Neural progenitor cell (in vitro differentiated cells): Measurements from ENCODE around the gene C22orf39. TPM values are rescaled to one million over a fixed set of nuclear protein-coding genes. Genes with fewer than 3 reads are reported as not detected.

Experiments used
- DNase-seq: peaks from one replicate; pipeline ENCODE4 v3.0.0-alpha.2; 2016; ENCODE audit warnings: low spot score
- H2AFZ ChIP-seq: fragments of 200-600 bp; sonication (generic); replicated peaks from 2 replicates; pipeline ENCODE4 v1.6.1; 2016; ENCODE audit warnings: antibody characterized with exemption
- H3F3A ChIP-seq: fragments of 200-600 bp; sonication (generic); 2 replicates; pipeline ENCODE4 v1.6.1; 2016; ENCODE audit warnings: antibody characterized with exemption, low read depth
- H3K27ac ChIP-seq: fragments of 200-600 bp; sonication (generic); 2 replicates; pipeline ENCODE4 v1.5.1; 2016; ENCODE audit warnings: mild to moderate bottlenecking
- H3K27me3 ChIP-seq: fragments of 200-600 bp; sonication (generic); 2 replicates; pipeline ENCODE4 v1.6.1; 2016; ENCODE audit warnings: mild to moderate bottlenecking, moderate library complexity
- H3K36me3 ChIP-seq: fragments of 200-600 bp; sonication (generic); 2 replicates; pipeline ENCODE4 v1.5.1; 2016
- H3K4me1 ChIP-seq: fragments of 200-600 bp; sonication (generic); 2 replicates; pipeline ENCODE4 v1.6.1; 2016; ENCODE audit warnings: mixed run types
- H3K4me2 ChIP-seq: fragments of 200-600 bp; sonication (generic); 2 replicates; pipeline ENCODE4 v1.6.1; 2016
- H3K4me3 ChIP-seq: fragments of 200-600 bp; sonication (generic); 2 replicates; pipeline ENCODE4 v1.5.1; 2016
- H3K79me2 ChIP-seq: fragments of 200-600 bp; sonication (generic); 2 replicates; pipeline ENCODE4 v1.6.1; 2016; ENCODE audit warnings: low read depth
- H3K9ac ChIP-seq: fragments of 200-600 bp; sonication (generic); 2 replicates; pipeline ENCODE4 v1.6.1; 2016
- H3K9me3 ChIP-seq: fragments of 200-600 bp; sonication (generic); 2 replicates; pipeline ENCODE4 v1.5.1; 2016; ENCODE audit warnings: low read depth
- H4K20me1 ChIP-seq: fragments of 200-600 bp; sonication (generic); 2 replicates; pipeline ENCODE4 v1.6.1; 2016; ENCODE audit warnings: low read depth
- H3K27ac Mint-ChIP-seq: 3 replicates; pipeline ENCODE4 v1.8.0; 2021; ENCODE audit warnings: mixed read lengths
- H3K27me3 Mint-ChIP-seq: 2 replicates; pipeline ENCODE4 v1.8.0; 2022; ENCODE audit warnings: low read depth, mild to moderate bottlenecking, inconsistent platforms, moderate library complexity, mixed read lengths; ENCODE audit not compliant: insufficient read depth
- H3K36me3 Mint-ChIP-seq: 3 replicates; pipeline ENCODE4 v1.8.0; 2021; ENCODE audit warnings: mixed read lengths
- H3K4me1 Mint-ChIP-seq: 3 replicates; pipeline ENCODE4 v1.8.0; 2021; ENCODE audit warnings: mixed read lengths
- H3K4me3 Mint-ChIP-seq: 3 replicates; pipeline ENCODE4 v1.8.0; 2021; ENCODE audit warnings: mild to moderate bottlenecking, moderate library complexity, mixed read lengths
- H3K9me3 Mint-ChIP-seq: 3 replicates; pipeline ENCODE4 v1.8.0; 2020; ENCODE audit warnings: mixed read lengths
- CTCF ChIP-seq: fragments of 200-600 bp; sonication (generic); IDR thresholded peaks from 2 replicates; pipeline ENCODE4 v1.5.1; 2017; ENCODE audit warnings: antibody characterized with exemption, mild to moderate bottlenecking
- EZH2 ChIP-seq: fragments of 200-600 bp; sonication (generic); IDR thresholded peaks from 2 replicates; pipeline ENCODE4 v1.6.1; 2017; ENCODE audit warnings: antibody characterized with exemption, mild to moderate bottlenecking, moderate library complexity
- EZH2phosphoT487 ChIP-seq: fragments of 200-600 bp; sonication (generic); IDR thresholded peaks from 2 replicates; pipeline ENCODE4 v1.6.1; 2017; ENCODE audit warnings: antibody characterized with exemption
- total RNA-seq: library from RNA; depleted of rRNA; stranded (reverse); fragments of >200 nt; gene quantifications from 2 replicates; pipeline ENCODE4 v1.2.3, GENCODE V29; 2015; ENCODE audit warnings: low replicate concordance

Gene C22orf39
- total RNA-seq, 1 donor from 2014 or later = 49.5 TPM

- Histone ChIP-seq H3K9ac (no peak overlapping the region), H4K20me1 (peaks cover 11% of the 10 kb centered on the region), H3K4me3 (no peak overlapping the region), H3K79me2 (no peaks in the 10 kb centered on the region), H3K9me3 (no peaks in the 10 kb centered on the region), H2AFZ (no peak overlapping the region), H3K27me3 (no peaks in the 10 kb centered on the region), H3K36me3 (peaks cover 4% of the 10 kb centered on the region), H3K4me2 (no peak overlapping the region), H3K4me1 (no peaks in the 10 kb centered on the region), H3F3A (no peaks in the 10 kb centered on the region), H3K27ac (no peak overlapping the region)
- Mint-ChIP-seq H3K9me3 (no peaks in the 10 kb centered on the region), H3K4me1 (no peaks in the 10 kb centered on the region), H3K36me3 (peaks cover 12% of the 10 kb centered on the region), H3K27ac (no peak overlapping the region), H3K4me3 (no peak overlapping the region), H3K27me3 (no peaks in the 10 kb centered on the region)
- TF ChIP-seq EZH2phosphoT487 (no peak), EZH2 (no peak), CTCF (no peak)
- DNase-seq = no peak
Measured at GRCh38 chr22:19488285-19488684, 40.8 kb upstream of the C22orf39 start.

- Histone ChIP-seq H3K9ac (no peak overlapping the region), H3K79me2 (peaks cover 20% of the 10 kb centered on the region), H3K4me2 (no peak overlapping the region), H2AFZ (no peak overlapping the region), H3K4me1 (peaks cover 7% of the 10 kb centered on the region), H3K27ac (no peak overlapping the region), H4K20me1 (peaks cover 9% of the 10 kb centered on the region), H3K9me3 (no peaks in the 10 kb centered on the region), H3K27me3 (no peaks in the 10 kb centered on the region), H3K4me3 (no peak overlapping the region), H3F3A (no peaks in the 10 kb centered on the region), H3K36me3 (peaks cover 4% of the 10 kb centered on the region)
- no peak overlapping the region for H3K4me3 Mint-ChIP-seq
- H3K9me3 Mint-ChIP-seq = no peaks in the 10 kb centered on the region
- peaks cover 10% of the 10 kb centered on the region for H3K36me3 Mint-ChIP-seq
- H3K27me3 Mint-ChIP-seq = peaks cover 4% of the 10 kb centered on the region
- TF ChIP-seq EZH2phosphoT487 = no peak
- no peak for TF ChIP-seq EZH2
- no peak for TF ChIP-seq CTCF
- DNase-seq = no peak
- no peak overlapping the region for H3K27ac Mint-ChIP-seq
- H3K4me1 Mint-ChIP-seq = peaks cover 11% of the 10 kb centered on the region
Measured at GRCh38 chr22:19483481-19484244, 36.2 kb upstream of the C22orf39 start.

GRCh38 chr22:19482297-19482696 lies 34.8 kb upstream of the C22orf39 start:
- H3K4me3 Mint-ChIP-seq = no peak overlapping the region
- TF ChIP-seq EZH2 = no peak
- TF ChIP-seq CTCF = no peak
- TF ChIP-seq EZH2phosphoT487 = no peak

More at GRCh38 chr22:19482297-19482696, 34.8 kb upstream of the C22orf39 start:
- Histone ChIP-seq H3K4me1 (peaks cover 16% of the 10 kb centered on the region), H3K4me2 (no peak overlapping the region), H3F3A (no peaks in the 10 kb centered on the region), H2AFZ (no peak overlapping the region), H3K79me2 (peaks cover 34% of the 10 kb centered on the region), H3K27me3 (no peaks in the 10 kb centered on the region), H3K9me3 (no peaks in the 10 kb centered on the region), H3K27ac (no peak overlapping the region), H3K4me3 (no peak overlapping the region), H3K9ac (no peak overlapping the region), H3K36me3 (peaks cover 4% of the 10 kb centered on the region), H4K20me1 (peaks cover 18% of the 10 kb centered on the region)
- H3K27ac Mint-ChIP-seq = no peak overlapping the region
- H3K27me3 Mint-ChIP-seq = peaks cover 4% of the 10 kb centered on the region
- DNase-seq = no peak
- H3K9me3 Mint-ChIP-seq = no peaks in the 10 kb centered on the region
- H3K36me3 Mint-ChIP-seq = peaks cover 10% of the 10 kb centered on the region
- peaks cover 18% of the 10 kb centered on the region for H3K4me1 Mint-ChIP-seq
